Astrocyte (in vitro differentiated cells and primary cell): ENCODE measurements around the gene URM1. TPM values are rescaled to one million over a fixed set of nuclear protein-coding genes. Genes with fewer than 3 reads are reported as not detected.
"Not testable (repeated sequence)": the region's sequence is repeated elsewhere in the genome, so short reads cannot be mapped to it uniquely, and the experiment has no call there.

Source experiments
- DNase-seq: peaks from one replicate; pipeline ENCODE4 v3.0.0-alpha.2; 2010; ENCODE audit warnings: low read depth
- FAIRE-seq: peaks from 2 replicates; lab custom pipeline; 2011; peaks lifted over from hg19 to GRCh38; lab: Jason Lieb, UNC
- H2AFZ ChIP-seq: 2 replicates; pipeline ENCODE4 v1.6.0; 2012; ENCODE audit warnings: low read depth, low read length, inconsistent platforms
- H3K27ac ChIP-seq: 2 replicates; pipeline ENCODE4 v1.5.1; 2011; ENCODE audit warnings: low read depth, low read length, inconsistent platforms
- H3K27me3 ChIP-seq: 2 replicates; pipeline ENCODE4 v1.6.0; 2011; ENCODE audit warnings: low read length, inconsistent platforms; ENCODE audit not compliant: insufficient read depth
- H3K36me3 ChIP-seq: 2 replicates; pipeline ENCODE4 v1.5.1; 2011; ENCODE audit warnings: low read length, inconsistent platforms; ENCODE audit not compliant: insufficient read depth
- H3K4me1 ChIP-seq: 2 replicates; pipeline ENCODE4 v1.5.1; 2011; ENCODE audit warnings: low read length, inconsistent platforms; ENCODE audit not compliant: insufficient read depth
- H3K4me2 ChIP-seq: 2 replicates; pipeline ENCODE4 v1.6.0; 2012; ENCODE audit warnings: low read length, inconsistent platforms
- H3K4me3 ChIP-seq: 2 replicates; pipeline ENCODE4 v1.5.1; 2011; ENCODE audit warnings: low read depth, mild to moderate bottlenecking, low read length, inconsistent platforms; ENCODE audit not compliant: insufficient read depth
- H3K79me2 ChIP-seq: 2 replicates; pipeline ENCODE4 v1.6.0; 2012; ENCODE audit warnings: mild to moderate bottlenecking, low read length, inconsistent platforms; ENCODE audit not compliant: insufficient read depth
- H3K9ac ChIP-seq: 2 replicates; pipeline ENCODE4 v1.6.0; 2012; ENCODE audit warnings: mild to moderate bottlenecking, low read length, inconsistent platforms
- H3K9me3 ChIP-seq: 2 replicates; pipeline ENCODE4 v1.5.1; 2012; ENCODE audit warnings: low read depth, mild to moderate bottlenecking, low read length, inconsistent platforms; ENCODE audit not compliant: insufficient read depth
- H4K20me1 ChIP-seq: 2 replicates; pipeline ENCODE4 v1.6.0; 2012; ENCODE audit warnings: low read length, inconsistent platforms; ENCODE audit not compliant: insufficient read depth
- H3K27ac Mint-ChIP-seq: one replicate; pipeline ENCODE4 v1.8.0; 2021; ENCODE audit warnings: mild to moderate bottlenecking, mixed read lengths; ENCODE audit not compliant: unreplicated experiment
- H3K27me3 Mint-ChIP-seq: one replicate; pipeline ENCODE4 v1.8.0; 2021; ENCODE audit warnings: low read depth, mixed read lengths; ENCODE audit not compliant: unreplicated experiment
- H3K36me3 Mint-ChIP-seq: one replicate; pipeline ENCODE4 v1.8.0; 2021; ENCODE audit warnings: low read depth, mixed read lengths; ENCODE audit not compliant: unreplicated experiment
- H3K4me1 Mint-ChIP-seq: one replicate; pipeline ENCODE4 v1.8.0; 2021; ENCODE audit warnings: low read depth, mixed read lengths; ENCODE audit not compliant: unreplicated experiment
- H3K4me3 Mint-ChIP-seq: one replicate; pipeline ENCODE4 v1.8.0; 2021; ENCODE audit warnings: mild to moderate bottlenecking, moderate library complexity, mixed read lengths; ENCODE audit not compliant: unreplicated experiment
- H3K9me3 Mint-ChIP-seq: one replicate; pipeline ENCODE4 v1.8.0; 2021; ENCODE audit warnings: mild to moderate bottlenecking, mixed read lengths; ENCODE audit not compliant: unreplicated experiment
- CTCF ChIP-seq: IDR thresholded peaks from 2 replicates; pipeline ENCODE4 v1.5.1; 2011; ENCODE audit warnings: low read depth, mild to moderate bottlenecking, inconsistent platforms, low read length, moderate library complexity; ENCODE audit not compliant: insufficient read depth
- EZH2 ChIP-seq: IDR thresholded peaks from 2 replicates; pipeline ENCODE4 v1.6.1; 2012; ENCODE audit warnings: mild to moderate bottlenecking, low read length, inconsistent platforms; ENCODE audit not compliant: insufficient read depth
- total RNA-seq: library from RNA; stranded (reverse); gene quantifications from 2 replicates; pipeline ENCODE4 v1.2.1, GENCODE V29; 2021

The URM1 gene
- total RNA-seq, 1 donor from 2014 or later: 50.7 TPM

DNA sequence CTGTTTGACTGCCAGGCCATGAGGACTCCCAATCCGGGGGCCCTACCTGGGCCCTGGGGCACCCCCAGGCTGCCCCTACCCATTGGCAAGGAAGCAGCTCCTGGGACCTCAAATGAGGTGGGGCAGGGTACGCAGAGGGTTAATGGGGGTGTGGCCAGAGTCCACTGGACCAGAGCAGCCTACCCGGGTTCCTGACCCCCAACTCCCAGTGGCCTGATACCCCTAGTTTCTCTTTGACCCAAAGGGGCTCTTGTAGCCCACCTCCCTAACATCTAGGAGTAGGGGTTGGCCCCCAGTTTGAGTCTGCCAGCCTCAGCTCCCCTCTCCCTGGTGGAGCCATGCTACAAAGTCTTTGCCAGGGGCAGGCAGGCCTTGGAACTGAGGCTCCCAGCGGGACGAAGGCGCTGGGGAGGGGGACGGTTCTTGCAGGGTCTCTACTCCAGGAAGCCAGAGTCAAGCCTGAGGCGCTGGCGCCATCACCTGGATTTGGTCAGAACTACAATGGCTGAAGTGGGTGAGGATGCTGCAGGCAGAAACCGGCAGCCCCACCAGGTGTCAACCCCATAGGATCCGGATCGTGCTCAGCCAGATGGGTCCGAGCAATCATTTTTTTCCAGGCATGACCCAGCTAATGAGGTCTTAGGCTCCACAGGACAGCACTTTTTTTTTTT lies 41.1 kb downstream of the URM1 start:
- Mint-ChIP-seq H3K27ac (no peak overlapping the region), H3K9me3 (no peaks in the 10 kb centered on the region), H3K27me3 (peaks cover 50% of the 10 kb centered on the region), H3K4me1 (no peaks in the 10 kb centered on the region), H3K4me3 (no peak overlapping the region), H3K36me3 (no peaks in the 10 kb centered on the region)
- Histone ChIP-seq H3K79me2 (no peaks in the 10 kb centered on the region), H3K27ac (no peak overlapping the region), H3K27me3 (peaks cover 14% of the 10 kb centered on the region), H3K9me3 (no peaks in the 10 kb centered on the region), H3K4me1 (peaks cover under 1% of the 10 kb centered on the region), H3K9ac (no peak overlapping the region), H4K20me1 (no peaks in the 10 kb centered on the region), H3K4me2 (no peak overlapping the region), H2AFZ (no peak overlapping the region), H3K4me3 (no peak overlapping the region), H3K36me3 (no peaks in the 10 kb centered on the region)
- TF ChIP-seq CTCF (peak; percentile 47), EZH2 (no peak)
- FAIRE-seq: no peak
- DNase-seq: no peak

- H3K27me3 Mint-ChIP-seq: peaks cover 43% of the 10 kb centered on the region
- FAIRE-seq, H3K4me1 Mint-ChIP-seq: not testable (repeated sequence)
Measured at GRCh38 chr9:128413728-128414127, 42.6 kb downstream of the URM1 start.

GRCh38 chr9:128414461-128414860 lies 43.3 kb downstream of the URM1 start:
- Histone ChIP-seq H2AFZ (no peak overlapping the region), H4K20me1 (no peaks in the 10 kb centered on the region), H3K27me3 (peaks cover 14% of the 10 kb centered on the region), H3K79me2 (no peaks in the 10 kb centered on the region), H3K4me3 (no peak overlapping the region), H3K9me3 (no peaks in the 10 kb centered on the region), H3K36me3 (no peaks in the 10 kb centered on the region), H3K4me1 (no peaks in the 10 kb centered on the region), H3K27ac (no peak overlapping the region), H3K9ac (no peak overlapping the region), H3K4me2 (no peak overlapping the region)
- TF ChIP-seq CTCF (peak; percentile 6), EZH2 (no peak)
- Mint-ChIP-seq H3K4me3 (no peak overlapping the region), H3K9me3 (no peaks in the 10 kb centered on the region), H3K27ac (peak overlapping the region; percentile 54), H3K4me1 (no peaks in the 10 kb centered on the region), H3K36me3 (no peaks in the 10 kb centered on the region), H3K27me3 (peaks cover 45% of the 10 kb centered on the region)
- FAIRE-seq (no peak), DNase-seq (no peak)

More at GRCh38 chr9:128413728-128414127, 42.6 kb downstream of the URM1 start:
- H2AFZ ChIP-seq, H3K9me3 Mint-ChIP-seq, H3K27ac Mint-ChIP-seq, H4K20me1 ChIP-seq, H3K9me3 ChIP-seq, H3K79me2 ChIP-seq, H3K4me3 Mint-ChIP-seq, H3K36me3 Mint-ChIP-seq, DNase-seq, H3K36me3 ChIP-seq, H3K4me2 ChIP-seq, H3K4me1 ChIP-seq, H3K27ac ChIP-seq, H3K9ac ChIP-seq, H3K4me3 ChIP-seq: not testable (repeated sequence)
- peaks cover 14% of the 10 kb centered on the region for H3K27me3 ChIP-seq
